Esophagus muscularis mucosa (tissue), 4 donors: ENCODE data around the gene CD37. TPM values are rescaled to one million over a fixed set of nuclear protein-coding genes. Genes with fewer than 3 reads are reported as not detected.
A peak's percentile ranks its signal among the peaks of the same experiment; 100 is the strongest.

Experiments used
- DNase-seq: peaks from one replicate; pipeline ENCODE4 v3.0.0-alpha.2; 2017; ENCODE audit errors: extremely low spot score
- H3K27ac ChIP-seq, 4 donors: fragments of 200-600 bp; sonication (generic); replicated peaks in 1 of 4; 1 replicate in 3 of 4; 2 replicates in 1 of 4; pipeline ENCODE4 v1.5.1; 2016 to 2019; ENCODE audit warnings: mild to moderate bottlenecking in 1 of 4
- H3K27me3 ChIP-seq, 4 donors: fragments of 200-600 bp; sonication (generic); one replicate each; pipeline versions ENCODE4 v1.5.1 to v1.6.0; 2016 to 2019
- H3K36me3 ChIP-seq, 4 donors: fragments of 200-600 bp; sonication (generic); one replicate each; pipeline ENCODE4 v1.5.1; 2016 to 2019
- H3K4me1 ChIP-seq, 4 donors: fragments of 200-600 bp; sonication (generic); one replicate each; pipeline ENCODE4 v1.5.1; 2016 to 2019
- H3K4me3 ChIP-seq, 4 donors: fragments of 200-600 bp; sonication (generic); 1 replicate in 2 of 4; 2 replicates in 2 of 4; pipeline ENCODE4 v1.5.1; 2016 to 2019; ENCODE audit warnings: mild to moderate bottlenecking in 4 of 4, moderate library complexity in 1 of 4
- H3K9me3 ChIP-seq, 4 donors: fragments of 200-600 bp; sonication (generic); 1 replicate in 3 of 4; 2 replicates in 1 of 4; pipeline ENCODE4 v1.5.1; 2016 to 2019
- EP300 ChIP-seq: sonication (generic); formaldehyde crosslinking; IDR thresholded peaks from one replicate; pipeline ENCODE4 v1.6.1; 2017; ENCODE audit warnings: antibody characterized with exemption
- POLR2A ChIP-seq: fragments of 450-650 bp; IDR thresholded peaks from one replicate; pipeline ENCODE4 v1.6.1; 2017; ENCODE audit warnings: antibody characterized with exemption, moderate library complexity, mild to moderate bottlenecking, low read depth
- POLR2AphosphoS5 ChIP-seq, 2 donors: sonication (generic); formaldehyde crosslinking; IDR thresholded peaks; one replicate each; pipeline ENCODE4 v1.6.1; 2017; ENCODE audit warnings: antibody characterized with exemption in 2 of 2
- WGBS: methylation state at CpG from one replicate; pipeline ENCODE4 v1.1.5; 2018; 5-methylcytosine and 5-hydroxymethylcytosine counted together
- intact Hi-C: fragments of 100-400 bp; cut with DNase I; formaldehyde crosslinking; loops from one replicate; pipeline ENCODE4 v1.15.1; 2023
- small RNA-seq, 3 donors: library from RNA; depleted of rRNA; stranded (forward); fragments of <200 nt; gene quantifications; one replicate each; pipeline ENCODE3, GENCODE V24; 2016
- total RNA-seq, 4 donors: library from RNA; depleted of rRNA; stranded (reverse); fragments of >200 nt; gene quantifications; one replicate each; pipeline versions ENCODE4 v1.1.0 to v1.2.1, GENCODE V29; 2016
- TF ChIP-seq, protein P1 (sequence below), 3 experiments: fragments of 200-600 bp in 2 of 3; fragments of 450-650 bp in 1 of 3; sonication (generic) in 2 of 3; IDR thresholded peaks; one replicate each; pipeline ENCODE4 v1.5.1; 2017 to 2019; ENCODE audit warnings: antibody characterized with exemption in 3 of 3, mild to moderate bottlenecking in 2 of 3, moderate library complexity in 1 of 3

CD37 gene
- total RNA-seq, 4 donors from 2014 or later, result 8.0 to 22.4 (median 11.6) TPM

DNA sequence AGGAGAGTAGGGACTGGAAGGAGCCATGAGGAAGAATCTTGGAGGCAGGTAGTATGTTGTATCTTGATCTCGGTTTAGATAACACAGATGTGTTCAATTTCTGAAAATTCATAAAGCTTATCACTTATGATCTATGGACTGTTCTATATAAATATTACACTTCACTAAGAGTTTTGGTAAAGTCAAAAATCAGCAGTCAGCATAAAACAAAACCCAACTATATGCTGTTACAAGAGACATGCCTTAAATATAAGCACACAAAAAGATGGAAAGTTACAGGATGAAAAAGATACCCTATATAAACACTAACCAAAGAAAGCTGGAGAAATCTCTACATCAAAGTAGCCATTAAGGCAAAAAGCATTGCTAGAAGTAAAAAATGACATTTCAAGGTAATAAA lies 48.4 kb downstream of the CD37 start:
- Histone ChIP-seq H3K9me3 (peaks cover 0 to 18% (median 14%) of the 10 kb centered on the region in 4 donors), H3K36me3 (no peaks in the 10 kb centered on the region), H3K4me3 (no peak overlapping the region), H3K27me3 (peaks cover 0 to 20% (median 0%) of the 10 kb centered on the region in 4 donors), H3K4me1 (peaks cover 0 to 10% (median 7%) of the 10 kb centered on the region in 4 donors), H3K27ac (no peak overlapping the region)
- no peak for DNase-seq
- intact Hi-C loops, result no loop called here
- 82% methylated on average over 1 of the region's 1 CpG for WGBS
- TF ChIP-seq, protein P1, sequence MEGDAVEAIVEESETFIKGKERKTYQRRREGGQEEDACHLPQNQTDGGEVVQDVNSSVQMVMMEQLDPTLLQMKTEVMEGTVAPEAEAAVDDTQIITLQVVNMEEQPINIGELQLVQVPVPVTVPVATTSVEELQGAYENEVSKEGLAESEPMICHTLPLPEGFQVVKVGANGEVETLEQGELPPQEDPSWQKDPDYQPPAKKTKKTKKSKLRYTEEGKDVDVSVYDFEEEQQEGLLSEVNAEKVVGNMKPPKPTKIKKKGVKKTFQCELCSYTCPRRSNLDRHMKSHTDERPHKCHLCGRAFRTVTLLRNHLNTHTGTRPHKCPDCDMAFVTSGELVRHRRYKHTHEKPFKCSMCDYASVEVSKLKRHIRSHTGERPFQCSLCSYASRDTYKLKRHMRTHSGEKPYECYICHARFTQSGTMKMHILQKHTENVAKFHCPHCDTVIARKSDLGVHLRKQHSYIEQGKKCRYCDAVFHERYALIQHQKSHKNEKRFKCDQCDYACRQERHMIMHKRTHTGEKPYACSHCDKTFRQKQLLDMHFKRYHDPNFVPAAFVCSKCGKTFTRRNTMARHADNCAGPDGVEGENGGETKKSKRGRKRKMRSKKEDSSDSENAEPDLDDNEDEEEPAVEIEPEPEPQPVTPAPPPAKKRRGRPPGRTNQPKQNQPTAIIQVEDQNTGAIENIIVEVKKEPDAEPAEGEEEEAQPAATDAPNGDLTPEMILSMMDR (IDR thresholded peaks at IDR 0.05), result no peak
- TF ChIP-seq POLR2AphosphoS5 (IDR thresholded peaks at IDR 0.05) (no peak), EP300 (no peak), POLR2A (no peak)

GRCh38 chr19:49387936-49388372 lies 52.7 kb downstream of the CD37 start, which contains the start of gene KASH5:
KASH5 (plus strand) TSS chr19:49388249; CDS start chr19:49390884, 2,635 bp downstream.
- Histone ChIP-seq H3K27me3 (peaks cover 0 to 44% (median 0%) of the 10 kb centered on the region in 4 donors), H3K9me3 (peaks cover 0 to 5% (median 2%) of the 10 kb centered on the region in 4 donors), H3K36me3 (no peaks in the 10 kb centered on the region), H3K27ac (no peak within 1 kb of the TSS), H3K4me3 (peak within 1 kb of the TSS; percentile 22 to 30 (median 26)), H3K4me1 (peaks cover 0 to 14% (median 8%) of the 10 kb centered on the region in 4 donors)
- TF ChIP-seq EP300, result no peak
- peak in 1 of 2 donors; percentile 40 for TF ChIP-seq POLR2AphosphoS5 (IDR thresholded peaks at IDR 0.05)
- TF ChIP-seq, protein P1 (IDR thresholded peaks at IDR 0.05), result no peak
- no peak for TF ChIP-seq POLR2A
- WGBS, result 53% methylated on average over 40 of the region's 40 CpGs
- no peak for DNase-seq
- intact Hi-C loops, result no loop called here

DNA sequence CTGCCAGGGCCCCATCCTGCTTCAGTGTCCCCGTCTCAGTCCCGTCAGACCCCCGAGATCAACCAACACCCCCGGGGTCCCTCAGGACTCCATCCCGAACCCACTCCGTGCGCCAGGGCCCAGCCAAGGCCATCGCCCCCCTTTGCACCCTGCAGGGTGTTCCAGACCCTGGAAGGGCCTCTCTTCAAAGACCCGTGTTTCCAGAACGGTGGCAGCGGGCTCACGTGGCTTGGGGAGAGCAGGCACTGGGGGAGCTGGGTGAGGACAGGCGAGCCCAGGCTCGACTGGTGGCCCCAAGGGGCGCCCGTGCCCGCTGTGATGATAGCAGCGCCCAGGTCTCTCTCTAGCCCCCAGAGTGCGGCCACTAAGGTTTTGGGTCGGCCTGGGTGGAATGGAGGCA lies 54.2 kb downstream of the CD37 start:
- Histone ChIP-seq H3K36me3 (no peaks in the 10 kb centered on the region), H3K4me1 (peaks cover 0 to 14% (median 8%) of the 10 kb centered on the region in 4 donors), H3K27ac (no peak overlapping the region), H3K9me3 (no peaks in the 10 kb centered on the region), H3K27me3 (peaks cover 0 to 58% (median 0%) of the 10 kb centered on the region in 4 donors), H3K4me3 (no peak overlapping the region)
- TF ChIP-seq POLR2A, result no peak
- TF ChIP-seq, protein P1 (IDR thresholded peaks at IDR 0.05), result no peak
- no peak for TF ChIP-seq EP300
- TF ChIP-seq POLR2AphosphoS5 (IDR thresholded peaks at IDR 0.05), result no peak
- DNase-seq, result no peak
- intact Hi-C loops, result no loop called here
- WGBS, result 81% methylated on average over 10 of the region's 20 CpGs

Small RNA genes within 50 kb of the gene (small RNA-seq; reads per million reads assigned to genes)
- 0 reads per million in 3 donors for gene MIR4324

Other genes with a start within 250 kb of the CD37 start
- 100 to 1,000 TPM; 101 to 209 (median 145) TPM for gene SNRNP70, start 250.0 kb upstream of the CD37 start, total RNA-seq
- 10 to 100 TPM in 3 of 4 donors, 1 to 10 TPM in 1; 7.5 to 21.4 (median 15.5) TPM for gene LIN7B, start 221.0 kb upstream of the CD37 start, total RNA-seq
- 1 to 10 TPM in 3 of 4 donors, under 1 TPM in 1; 0.83 to 3.3 (median 1.9) TPM for gene C19orf73, start 216.3 kb upstream of the CD37 start, total RNA-seq
- gene PPFIA3, start 215.9 kb upstream of the CD37 start, total RNA-seq, result 1 to 10 TPM; 3.3 to 8.4 (median 5.3) TPM
- 10 to 100 TPM in 1 of 4 donors, 1 to 10 TPM in 2, under 1 TPM in 1; 0.83 to 11.1 (median 4.1) TPM for gene HRC, start 180.0 kb upstream of the CD37 start, total RNA-seq
- gene TRPM4, start 177.6 kb upstream of the CD37 start, total RNA-seq, result 10 to 100 TPM; 19.9 to 38.8 (median 27.9) TPM
- gene SLC6A16, start 10.2 kb upstream of the CD37 start, total RNA-seq, result 1 to 10 TPM in 3 of 4 donors, under 1 TPM in 1; 0.83 to 4.1 (median 2.5) TPM
- 10 to 100 TPM; 40.7 to 73.2 (median 60.5) TPM for gene TEAD2, start 27.0 kb downstream of the CD37 start, total RNA-seq
- gene DKKL1, start 28.5 kb downstream of the CD37 start, total RNA-seq, result under 1 TPM in 3 of 4 donors, not detected in 1; 0.40 to 0.83 (median 0.83) TPM
- not detected for gene KASH5, start 52.8 kb downstream of the CD37 start, total RNA-seq
- gene PTH2, start 88.0 kb downstream of the CD37 start, total RNA-seq, result not detected
- not detected for gene GFY, start 90.0 kb downstream of the CD37 start, total RNA-seq
- 1 to 10 TPM in 2 of 4 donors, under 1 TPM in 2; 0.83 to 5.2 (median 1.3) TPM for gene SLC17A7, start 106.1 kb downstream of the CD37 start, total RNA-seq
- gene PIH1D1, start 116.4 kb downstream of the CD37 start, total RNA-seq, result 10 to 100 TPM; 73.6 to 84.0 (median 78.4) TPM
- gene ALDH16A1, start 117.8 kb downstream of the CD37 start, total RNA-seq, result 10 to 100 TPM; 22.1 to 29.1 (median 26.2) TPM
- 10 to 100 TPM in 2 of 4 donors, 1 to 10 TPM in 2; 5.5 to 11.5 (median 10.4) TPM for gene FLT3LG, start 138.8 kb downstream of the CD37 start, total RNA-seq
- gene RPL13A, start 152.2 kb downstream of the CD37 start, total RNA-seq, result 1,000 to 10,000 TPM; 1,843 to 3,096 (median 2,688) TPM
- 1,000 to 10,000 TPM; 1,719 to 5,089 (median 3,692) TPM for gene RPS11, start 161.0 kb downstream of the CD37 start, total RNA-seq
- 100 to 1,000 TPM; 108 to 234 (median 170) TPM for gene FCGRT, start 177.3 kb downstream of the CD37 start, total RNA-seq
- 10 to 100 TPM in 3 of 4 donors, 1 to 10 TPM in 1; 9.8 to 22.4 (median 18.0) TPM for gene RCN3, start 192.6 kb downstream of the CD37 start, total RNA-seq
- 10 to 100 TPM; 51.0 to 71.6 (median 59.2) TPM for gene NOSIP, start 245.2 kb downstream of the CD37 start, total RNA-seq
- gene PRRG2, start 245.9 kb downstream of the CD37 start, total RNA-seq, result 1 to 10 TPM in 2 of 4 donors, under 1 TPM in 1, not detected in 1; 0.17 to 2.5 (median 1.6) TPM